ENCODE results near the gene MAMLD1. TPM values are rescaled to one million over a fixed set of nuclear protein-coding genes. Genes with fewer than 3 reads are reported as not detected.
"Not testable (repeated sequence)": the region's sequence is repeated elsewhere in the genome, so short reads cannot be mapped to it uniquely, and the experiment has no call there.

MAMLD1 gene
- total and polyA plus RNA-seq, 11 donors = 1.2 to 3.0 (median 1.4) TPM

DNA sequence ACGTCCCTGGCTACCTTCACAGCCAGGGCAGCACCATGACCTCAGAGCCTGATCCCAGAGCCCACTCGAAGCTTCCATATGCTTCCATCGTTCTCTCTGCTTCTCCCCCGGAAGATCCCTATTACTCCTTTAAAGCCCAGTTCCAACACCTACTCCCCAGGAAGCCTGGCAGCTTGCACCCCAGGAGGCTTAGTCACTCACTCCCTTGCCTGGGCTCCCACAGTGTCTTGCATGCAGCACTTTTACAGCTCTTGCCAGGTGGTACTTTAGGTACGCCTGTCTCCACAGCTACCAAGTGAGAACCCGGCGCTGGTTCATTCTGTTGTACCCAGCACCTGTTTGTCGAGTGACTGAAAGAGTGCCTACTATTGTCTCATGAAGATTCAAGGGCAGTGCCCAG is 24.5 kb upstream of the MAMLD1 start:
- DNase-seq = no peak
- no peak overlapping the region for H3K27ac ChIP-seq
- H3K36me3 ChIP-seq = no peaks in the 10 kb centered on the region
- no peaks in the 10 kb centered on the region for H3K4me1 ChIP-seq
- no peaks in the 10 kb centered on the region for H3K27me3 ChIP-seq
- no peaks in the 10 kb centered on the region for H3K9me3 ChIP-seq
- no peak for ATAC-seq
- H3K4me3 ChIP-seq = no peak overlapping the region
- intact Hi-C loops (cut with DNase I) = no loop called here
- TF ChIP-seq POLR2A (IDR thresholded peaks at IDR 0.05) = no peak
- TF ChIP-seq, protein P1, sequence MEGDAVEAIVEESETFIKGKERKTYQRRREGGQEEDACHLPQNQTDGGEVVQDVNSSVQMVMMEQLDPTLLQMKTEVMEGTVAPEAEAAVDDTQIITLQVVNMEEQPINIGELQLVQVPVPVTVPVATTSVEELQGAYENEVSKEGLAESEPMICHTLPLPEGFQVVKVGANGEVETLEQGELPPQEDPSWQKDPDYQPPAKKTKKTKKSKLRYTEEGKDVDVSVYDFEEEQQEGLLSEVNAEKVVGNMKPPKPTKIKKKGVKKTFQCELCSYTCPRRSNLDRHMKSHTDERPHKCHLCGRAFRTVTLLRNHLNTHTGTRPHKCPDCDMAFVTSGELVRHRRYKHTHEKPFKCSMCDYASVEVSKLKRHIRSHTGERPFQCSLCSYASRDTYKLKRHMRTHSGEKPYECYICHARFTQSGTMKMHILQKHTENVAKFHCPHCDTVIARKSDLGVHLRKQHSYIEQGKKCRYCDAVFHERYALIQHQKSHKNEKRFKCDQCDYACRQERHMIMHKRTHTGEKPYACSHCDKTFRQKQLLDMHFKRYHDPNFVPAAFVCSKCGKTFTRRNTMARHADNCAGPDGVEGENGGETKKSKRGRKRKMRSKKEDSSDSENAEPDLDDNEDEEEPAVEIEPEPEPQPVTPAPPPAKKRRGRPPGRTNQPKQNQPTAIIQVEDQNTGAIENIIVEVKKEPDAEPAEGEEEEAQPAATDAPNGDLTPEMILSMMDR (IDR thresholded peaks at IDR 0.05) = no peak
- 75 to 84% (median 77%) methylated on average over 8 of the region's 8 CpGs for WGBS, 4 donors

DNA sequence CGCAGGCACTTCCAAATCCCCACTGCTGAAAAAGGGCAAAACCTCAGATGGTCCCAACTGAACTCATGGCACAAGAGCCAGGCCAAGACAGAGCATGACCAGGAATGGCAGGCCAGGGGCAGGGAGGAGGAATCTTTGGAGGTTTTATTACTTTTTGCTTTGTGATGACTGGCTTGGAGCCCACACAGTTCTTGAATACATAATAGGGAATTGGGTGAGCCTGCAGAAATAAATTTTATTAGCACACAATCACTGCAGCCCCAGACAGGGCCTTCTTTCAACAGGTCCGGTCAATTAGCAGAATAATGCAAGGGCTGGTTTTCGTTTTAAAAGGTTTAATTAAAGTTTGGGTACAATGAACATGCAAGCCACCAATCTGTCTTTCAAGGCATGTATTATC is 23.4 kb upstream of the MAMLD1 start:
- intact Hi-C loops (cut with DNase I) = no loop called here
- no peaks in the 10 kb centered on the region for H3K36me3 ChIP-seq
- DNase-seq (no peak), ATAC-seq (no peak)
- no peak overlapping the region for H3K4me3 ChIP-seq
- H3K27ac ChIP-seq = no peak overlapping the region
- no peaks in the 10 kb centered on the region for H3K4me1 ChIP-seq
- whole genome bisulfite sequencing, 4 donors = 85 to 99% (median 92%) methylated on average over 3 of the region's 3 CpGs
- TF ChIP-seq, protein P1 (IDR thresholded peaks at IDR 0.05) = no peak
- no peak for TF ChIP-seq POLR2A (IDR thresholded peaks at IDR 0.05)
- no peaks in the 10 kb centered on the region for H3K9me3 ChIP-seq
- no peaks in the 10 kb centered on the region for H3K27me3 ChIP-seq

- WGBS, 4 donors = 75 to 93% (median 87%) methylated on average over 2 to 3 of the region's 3 CpGs
- DNase-seq; intact Hi-C loops (cut with DNase I); H3K4me1 ChIP-seq; H3K9me3 ChIP-seq; H3K27ac ChIP-seq; H3K36me3 ChIP-seq; ATAC-seq; H3K4me3 ChIP-seq; H3K27me3 ChIP-seq: not testable (repeated sequence)
These were observed 22.8 kb upstream of the MAMLD1 start for GRCh38 chrX:150340326-150340725.

DNA sequence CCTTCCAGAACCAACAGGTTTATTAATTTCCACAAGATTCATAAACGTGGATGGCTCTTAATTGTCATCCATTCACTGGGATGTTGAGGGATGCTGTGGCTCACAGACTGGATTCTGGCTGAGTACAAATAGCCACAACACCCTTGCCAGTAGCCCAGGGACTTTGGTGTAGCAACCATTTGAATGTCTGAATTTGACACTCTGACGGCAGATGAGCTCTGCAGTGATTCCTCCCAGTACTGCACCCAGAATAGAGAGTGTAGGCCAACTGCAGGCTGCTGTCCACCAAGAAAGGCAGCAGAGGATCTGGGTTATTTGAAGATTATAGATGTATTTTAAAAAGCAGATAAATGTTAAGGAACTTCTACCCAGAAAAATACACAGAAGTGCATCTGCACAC is 15.6 kb upstream of the MAMLD1 start:
- H3K4me3 ChIP-seq = no peak overlapping the region
- DNase-seq (no peak), ATAC-seq (no peak)
- H3K9me3 ChIP-seq = no peaks in the 10 kb centered on the region
- peaks cover 0 to 11% (median 0%) of the 10 kb centered on the region in 9 donors for H3K27me3 ChIP-seq
- intact Hi-C loops (cut with DNase I) = no loop called here
- 55 to 92% (median 85%) methylated on average over 2 of the region's 2 CpGs for WGBS, 4 donors
- TF ChIP-seq POLR2A (IDR thresholded peaks at IDR 0.05) = no peak
- TF ChIP-seq, protein P1 (IDR thresholded peaks at IDR 0.05) = no peak
- H3K27ac ChIP-seq = no peak overlapping the region
- H3K4me1 ChIP-seq = no peaks in the 10 kb centered on the region
- H3K36me3 ChIP-seq = no peaks in the 10 kb centered on the region

GRCh38 chrX:150348365-150348764 is 14.8 kb upstream of the MAMLD1 start:
- H3K27me3 ChIP-seq = peaks cover 0 to 11% (median 0%) of the 10 kb centered on the region in 9 donors
- H3K4me1 ChIP-seq = no peaks in the 10 kb centered on the region
- ATAC-seq (no peak), DNase-seq (no peak)
- H3K27ac ChIP-seq = no peak overlapping the region
- H3K36me3 ChIP-seq = no peaks in the 10 kb centered on the region
- H3K4me3 ChIP-seq = no peak overlapping the region
- WGBS, 4 donors = 37 to 42% (median 38%) methylated on average over 4 of the region's 4 CpGs
- H3K9me3 ChIP-seq = no peaks in the 10 kb centered on the region
- intact Hi-C loops (cut with DNase I) = no loop called here
- TF ChIP-seq, protein P1 (IDR thresholded peaks at IDR 0.05) = no peak
- no peak for TF ChIP-seq POLR2A (IDR thresholded peaks at IDR 0.05)
